C4-2B (cell line): ENCODE data around the gene SMCO3.

ENCODE experiments used
- H3K27ac ChIP-seq: fragments of 450-650 bp; 2 replicates; pipeline ENCODE4 v1.5.1; 2017
- ZFX ChIP-seq: fragments of 450-650 bp; IDR thresholded peaks from 2 replicates; pipeline ENCODE4 v1.6.1; 2017
- TF ChIP-seq, protein P1 (sequence below): fragments of 450-650 bp; conservative IDR thresholded peaks from 2 replicates; pipeline ENCODE4 v1.5.1; 2017; ENCODE audit warnings: mild to moderate bottlenecking

SMCO3 gene

DNA sequence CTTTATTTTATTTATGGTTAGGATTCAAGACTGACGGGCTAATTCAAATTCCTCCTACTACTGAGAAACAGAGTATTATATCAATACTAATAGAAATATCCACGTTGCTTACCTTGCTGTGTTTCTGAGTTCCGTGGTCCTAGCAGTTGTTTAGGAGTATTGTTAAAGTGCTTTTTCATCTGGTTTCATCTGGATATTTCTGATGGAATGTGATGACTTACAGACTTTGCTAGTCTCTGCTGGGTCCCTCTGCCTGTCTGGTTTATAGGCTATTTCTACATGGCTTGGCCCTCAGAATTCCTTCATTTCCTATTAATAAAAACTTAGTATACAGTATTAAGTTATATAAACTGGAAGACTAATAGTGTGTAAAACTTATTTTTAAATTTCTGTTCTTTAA is at the start of gene SMCO3:
Gene SMCO3 (minus strand): TSS at position 169 of the 400 bp plus-strand sequence. CDS start 7,502 bp downstream, outside the sequence.
- no peak within 1 kb of the TSS for H3K27ac ChIP-seq
- no peak for TF ChIP-seq ZFX
- TF ChIP-seq, protein P1, sequence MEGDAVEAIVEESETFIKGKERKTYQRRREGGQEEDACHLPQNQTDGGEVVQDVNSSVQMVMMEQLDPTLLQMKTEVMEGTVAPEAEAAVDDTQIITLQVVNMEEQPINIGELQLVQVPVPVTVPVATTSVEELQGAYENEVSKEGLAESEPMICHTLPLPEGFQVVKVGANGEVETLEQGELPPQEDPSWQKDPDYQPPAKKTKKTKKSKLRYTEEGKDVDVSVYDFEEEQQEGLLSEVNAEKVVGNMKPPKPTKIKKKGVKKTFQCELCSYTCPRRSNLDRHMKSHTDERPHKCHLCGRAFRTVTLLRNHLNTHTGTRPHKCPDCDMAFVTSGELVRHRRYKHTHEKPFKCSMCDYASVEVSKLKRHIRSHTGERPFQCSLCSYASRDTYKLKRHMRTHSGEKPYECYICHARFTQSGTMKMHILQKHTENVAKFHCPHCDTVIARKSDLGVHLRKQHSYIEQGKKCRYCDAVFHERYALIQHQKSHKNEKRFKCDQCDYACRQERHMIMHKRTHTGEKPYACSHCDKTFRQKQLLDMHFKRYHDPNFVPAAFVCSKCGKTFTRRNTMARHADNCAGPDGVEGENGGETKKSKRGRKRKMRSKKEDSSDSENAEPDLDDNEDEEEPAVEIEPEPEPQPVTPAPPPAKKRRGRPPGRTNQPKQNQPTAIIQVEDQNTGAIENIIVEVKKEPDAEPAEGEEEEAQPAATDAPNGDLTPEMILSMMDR: no peak

DNA sequence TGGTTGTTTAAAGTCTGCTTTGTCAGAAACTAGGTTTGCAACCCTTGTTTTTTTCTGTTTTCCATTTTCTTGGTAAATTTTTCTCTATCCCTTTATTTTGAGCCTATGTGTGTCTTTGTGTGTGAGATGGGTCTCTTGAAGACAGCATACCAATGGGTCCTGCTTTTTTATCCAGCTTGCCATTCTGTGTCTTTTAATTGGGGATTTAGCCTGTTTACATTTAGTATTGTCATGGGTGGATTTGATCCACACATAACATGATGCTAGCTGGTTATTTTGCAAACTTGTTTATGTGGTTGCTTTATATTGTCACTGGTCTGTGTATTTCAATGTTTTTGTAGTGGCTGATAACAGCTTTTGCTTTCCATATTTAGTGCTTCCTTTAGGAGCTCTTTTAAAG is 46.5 kb upstream of the SMCO3 start:
- H3K27ac ChIP-seq: no peak overlapping the region
- TF ChIP-seq, protein P1: no peak
- TF ChIP-seq ZFX: no peak

DNA sequence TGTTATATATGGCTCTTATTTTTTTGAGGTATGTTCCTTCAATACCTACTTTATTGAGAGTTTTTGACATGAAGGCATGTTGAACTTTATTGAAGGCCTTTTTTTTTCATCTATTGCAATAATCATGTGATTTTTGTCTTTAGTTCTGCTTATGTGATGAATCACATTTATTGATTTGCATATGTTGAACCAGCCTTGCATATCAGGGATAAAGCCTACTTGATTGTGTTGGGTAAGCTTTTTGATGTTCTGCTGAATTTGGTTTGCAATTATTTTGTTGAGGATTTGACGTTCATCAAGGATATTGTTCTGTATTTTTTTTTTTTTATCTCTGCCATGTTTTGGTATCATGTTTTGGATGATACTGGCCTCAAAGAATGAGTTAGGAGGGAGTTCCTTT is 44.5 kb upstream of the SMCO3 start:
- TF ChIP-seq, protein P1: no peak
- TF ChIP-seq ZFX: no peak
- no peak overlapping the region for H3K27ac ChIP-seq

DNA sequence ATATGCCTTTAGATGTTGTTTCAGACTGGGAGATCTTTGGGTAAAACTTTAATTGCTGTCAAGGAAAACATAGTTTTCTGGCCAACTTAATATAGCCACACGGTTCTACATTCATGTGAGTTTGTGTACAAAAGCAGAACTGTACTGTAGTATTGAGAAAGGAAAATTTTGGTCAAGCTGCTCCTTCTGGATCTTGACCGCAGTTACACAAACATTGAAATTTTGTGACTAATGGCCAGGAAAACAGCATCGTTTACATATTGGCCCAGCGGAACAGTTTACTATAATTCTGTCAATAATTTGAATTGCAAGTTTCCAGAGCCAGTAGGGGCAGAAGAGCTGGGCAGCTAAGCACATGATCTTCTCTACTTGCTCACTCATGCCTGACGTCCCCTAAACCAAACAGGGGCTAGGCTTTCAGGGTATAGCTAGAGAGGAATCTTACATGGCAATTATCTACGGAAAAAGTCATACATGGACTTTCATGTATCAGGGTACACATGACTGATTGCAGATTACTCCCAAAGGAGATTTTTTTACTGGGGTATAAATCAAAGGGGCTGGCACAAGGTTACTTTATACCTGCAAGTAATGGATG is 40.7 kb upstream of the SMCO3 start:
- no peak overlapping the region for H3K27ac ChIP-seq
- TF ChIP-seq ZFX: no peak
- TF ChIP-seq, protein P1: no peak

DNA sequence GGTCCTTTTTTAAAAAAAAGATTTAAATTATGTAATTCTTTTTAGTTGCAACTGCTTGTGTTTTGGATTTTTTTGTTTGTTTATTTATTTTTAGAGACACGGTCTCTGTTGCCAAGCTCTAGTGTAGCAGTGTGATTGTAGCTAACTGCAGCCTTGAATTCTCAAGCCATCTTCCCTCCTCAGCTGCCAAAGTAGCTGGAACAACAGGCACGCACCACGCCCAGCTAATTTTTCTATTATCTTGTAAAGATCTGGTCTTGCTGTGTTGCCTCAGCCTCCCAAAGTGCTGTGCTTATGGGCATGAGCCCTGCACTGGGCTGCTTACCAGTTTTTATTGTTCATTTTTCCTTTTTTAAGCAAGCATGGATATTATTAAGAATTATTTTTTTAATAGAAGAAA is 40.0 kb upstream of the SMCO3 start:
- H3K27ac ChIP-seq: no peak overlapping the region
- TF ChIP-seq, protein P1: no peak
- TF ChIP-seq ZFX: no peak

DNA sequence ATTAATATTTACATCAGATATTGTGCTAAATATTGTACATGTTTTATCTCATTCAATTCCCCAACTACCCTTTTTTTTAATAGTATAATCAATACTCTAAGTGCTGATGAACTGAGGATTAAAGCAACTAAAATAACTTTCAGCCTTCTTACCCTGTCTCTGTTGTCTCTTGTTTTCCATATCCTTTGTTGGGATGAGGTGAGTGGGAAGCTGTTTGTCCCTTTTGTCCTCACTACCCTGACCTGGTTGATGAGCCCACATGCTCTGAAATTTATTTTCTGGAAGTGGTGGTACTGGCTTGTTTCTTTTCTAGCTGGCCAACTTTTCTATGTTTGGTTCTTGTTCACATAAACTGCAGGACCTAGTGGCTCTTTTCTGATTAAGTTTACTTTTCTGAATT is 38.9 kb upstream of the SMCO3 start:
- no peak for TF ChIP-seq ZFX
- TF ChIP-seq, protein P1: no peak
- H3K27ac ChIP-seq: no peak overlapping the region

DNA sequence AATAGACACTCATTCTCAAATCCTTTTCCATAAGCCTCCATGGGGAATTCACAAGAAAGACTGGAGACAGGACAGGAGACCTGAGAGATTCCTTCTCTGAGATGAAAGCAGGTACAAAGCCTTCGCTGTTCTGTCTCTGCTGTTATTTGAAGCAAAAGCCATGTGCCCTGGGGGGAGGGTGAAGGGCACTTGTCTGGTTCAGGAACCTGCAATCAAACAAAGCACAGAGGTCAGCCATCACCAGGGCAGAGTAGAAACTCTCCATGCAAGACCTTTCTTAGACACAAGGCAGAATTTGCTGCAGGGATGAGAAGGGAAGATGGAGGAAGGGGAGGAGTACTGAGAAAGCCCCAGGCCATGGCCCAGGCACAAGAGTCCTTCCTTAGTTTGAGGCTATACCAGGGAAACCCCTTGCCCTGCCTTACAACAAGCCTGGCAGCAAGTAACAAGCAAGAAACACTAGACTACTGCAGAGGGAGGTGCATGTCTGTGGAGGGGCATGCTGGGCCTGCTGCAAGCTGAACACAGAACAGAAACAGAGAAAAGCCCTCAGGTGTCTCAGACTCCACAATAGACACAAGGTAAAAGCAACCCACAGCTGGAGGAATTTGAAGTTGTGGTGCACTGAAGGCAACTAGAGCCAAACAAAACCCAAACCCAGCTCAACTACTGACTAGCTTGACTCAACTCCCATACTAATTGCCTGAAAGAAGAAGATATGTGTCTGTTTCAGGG is 37.1 kb upstream of the SMCO3 start:
- no peak for TF ChIP-seq ZFX
- TF ChIP-seq, protein P1: no peak
- H3K27ac ChIP-seq: no peak overlapping the region
